CD4-positive, alpha-beta T cell (primary cell): Measurements from ENCODE around the gene DOK1. TPM values are rescaled to one million over a fixed set of nuclear protein-coding genes. Genes with fewer than 3 reads are reported as not detected.

ENCODE experiments used
- ATAC-seq: fragments of 200-7000 bp; cut with Tn5 transposase; one replicate; pipeline ENCODE4 v1.10.0; 2022; ENCODE audit warnings: mild to moderate bottlenecking; ENCODE audit not compliant: poor library complexity
- CTCF ChIA-PET: fragments of 350-600 bp; sonication (Branson Sonifier 250); formaldehyde crosslinking; loops from one replicate; lab custom pipeline; 2021; ENCODE audit warnings: antibody characterized with exemption, inconsistent platforms; lab: Charles Lee
- POLR2A ChIA-PET: fragments of 350-600 bp; sonication (Branson Sonifier 250); formaldehyde crosslinking; loops from one replicate; lab custom pipeline; 2021; ENCODE audit warnings: antibody characterized with exemption, inconsistent platforms; lab: Charles Lee
- DNase-seq, 14 experiments: peaks; one replicate each; pipeline ENCODE4 v3.0.0-alpha.2; 2013 to 2020; ENCODE audit warnings: mixed read lengths in 2 of 14
- H3K27ac ChIP-seq, 2 donors: one replicate each; pipeline versions ENCODE4 v1.5.1 to v1.7.0; 2013; ENCODE audit warnings: low read length in 2 of 2, low read depth in 1 of 2, mild to moderate bottlenecking in 1 of 2
- H3K27me3 ChIP-seq, 2 experiments: 1 replicate in 1 of 2; 2 replicates in 1 of 2; pipeline versions ENCODE4 v1.6.1 to v1.7.0; 2013; ENCODE audit warnings: low read length in 2 of 2, control low read depth in 1 of 2, mild to moderate bottlenecking in 1 of 2, moderate library complexity in 1 of 2; ENCODE audit not compliant: insufficient read depth in 2 of 2, control insufficient read depth in 1 of 2
- H3K36me3 ChIP-seq: one replicate; pipeline ENCODE4 v1.6.1; 2013; ENCODE audit warnings: low read length, control low read depth; ENCODE audit not compliant: insufficient read depth
- H3K4me1 ChIP-seq: one replicate; pipeline ENCODE4 v1.6.1; 2013; ENCODE audit warnings: low read length, control low read depth; ENCODE audit not compliant: insufficient read depth
- H3K4me3 ChIP-seq: one replicate; pipeline ENCODE4 v1.5.1; 2013; ENCODE audit warnings: mild to moderate bottlenecking, low read length, moderate library complexity
- H3K9me3 ChIP-seq, 2 experiments: 1 replicate in 1 of 2; 2 replicates in 1 of 2; pipeline versions ENCODE4 v1.6.1 to v1.7.0; 2013; ENCODE audit warnings: low read length in 2 of 2, mild to moderate bottlenecking in 2 of 2, control low read depth in 1 of 2, moderate library complexity in 1 of 2; ENCODE audit not compliant: control insufficient read depth in 1 of 2, insufficient read depth in 1 of 2
- H3K27ac Mint-ChIP-seq: one replicate; pipeline ENCODE4 v1.8.0; 2020; ENCODE audit warnings: mixed read lengths
- H3K27me3 Mint-ChIP-seq: one replicate; pipeline ENCODE4 v1.8.0; 2021; ENCODE audit warnings: mixed read lengths
- H3K36me3 Mint-ChIP-seq: one replicate; pipeline ENCODE4 v1.8.0; 2021; ENCODE audit warnings: low read depth, mixed read lengths
- H3K4me1 Mint-ChIP-seq: one replicate; pipeline ENCODE4 v1.8.0; 2021; ENCODE audit warnings: low read depth, mixed read lengths
- H3K4me3 Mint-ChIP-seq: one replicate; pipeline ENCODE4 v1.8.0; 2020; ENCODE audit warnings: mild to moderate bottlenecking, mixed read lengths
- H3K9me3 Mint-ChIP-seq: one replicate; pipeline ENCODE4 v1.8.0; 2020; ENCODE audit warnings: mixed read lengths
- CTCF ChIP-seq: fragments of 200-600 bp; IDR thresholded peaks from one replicate; pipeline ENCODE4 v1.8.0; 2022; ENCODE audit warnings: antibody characterized with exemption, mild to moderate bottlenecking
- intact Hi-C, 2 experiments: fragments of 100-400 bp; cut with DNase I in 1 of 2; cut with micrococcal nuclease in 1 of 2; formaldehyde crosslinking; loops; one replicate each; pipeline versions ENCODE4 v1.15.1 to v1.9.0; 2023 to 2025; cut with DNase I, micrococcal nuclease
- total RNA-seq, 174 experiments: library from RNA in 2 of 174; stranded (reverse) in 2 of 174; gene quantifications; one replicate each; pipeline ENCODE4 v1.2.3 and lab custom pipeline; 2021 to 2026

The DOK1 gene
- total RNA-seq, 2 experiments from 2014 or later: 3.4 to 6.0 TPM

DNA sequence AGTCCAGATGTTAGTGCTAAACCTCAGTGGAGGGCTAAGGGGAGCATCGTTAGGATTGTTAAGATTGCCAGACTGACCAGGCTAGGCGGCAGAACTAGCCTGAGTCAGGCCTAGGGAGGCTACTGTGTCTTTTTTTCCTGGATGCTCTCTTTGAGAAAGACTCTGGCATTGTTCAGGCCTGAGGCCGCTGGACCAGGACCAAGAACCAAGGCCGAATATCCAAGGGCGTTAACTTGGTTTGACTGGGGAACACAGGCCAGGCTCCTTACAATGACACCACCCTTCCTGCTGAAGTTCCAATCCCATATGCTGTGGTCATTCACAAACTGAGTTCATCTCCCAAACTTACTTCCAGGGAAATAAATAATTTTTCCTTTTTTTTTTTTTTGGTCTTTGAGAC lies 14.2 kb upstream of the DOK1 start:
- no peaks in the 10 kb centered on the region for H3K9me3 Mint-ChIP-seq
- intact Hi-C loops: no loop called here
- peaks cover 57% of the 10 kb centered on the region for H3K27me3 Mint-ChIP-seq
- no peaks in the 10 kb centered on the region for H3K4me1 Mint-ChIP-seq
- no peak for TF ChIP-seq CTCF
- H3K4me3 Mint-ChIP-seq: no peak overlapping the region
- no peak overlapping the region for H3K4me3 ChIP-seq
- no peak overlapping the region for H3K27ac ChIP-seq
- ChIA-PET POLR2A (no interaction called here), CTCF (no interaction called here)
- H3K9me3 ChIP-seq: no peaks in the 10 kb centered on the region
- no peaks in the 10 kb centered on the region for H3K36me3 ChIP-seq
- no peak for ATAC-seq
- H3K36me3 Mint-ChIP-seq: no peaks in the 10 kb centered on the region
- no peak for DNase-seq
- H3K4me1 ChIP-seq: no peaks in the 10 kb centered on the region
- H3K27ac Mint-ChIP-seq: no peak overlapping the region
- H3K27me3 ChIP-seq: peaks cover 14 to 22% of the 10 kb centered on the region in 2 experiments

DNA sequence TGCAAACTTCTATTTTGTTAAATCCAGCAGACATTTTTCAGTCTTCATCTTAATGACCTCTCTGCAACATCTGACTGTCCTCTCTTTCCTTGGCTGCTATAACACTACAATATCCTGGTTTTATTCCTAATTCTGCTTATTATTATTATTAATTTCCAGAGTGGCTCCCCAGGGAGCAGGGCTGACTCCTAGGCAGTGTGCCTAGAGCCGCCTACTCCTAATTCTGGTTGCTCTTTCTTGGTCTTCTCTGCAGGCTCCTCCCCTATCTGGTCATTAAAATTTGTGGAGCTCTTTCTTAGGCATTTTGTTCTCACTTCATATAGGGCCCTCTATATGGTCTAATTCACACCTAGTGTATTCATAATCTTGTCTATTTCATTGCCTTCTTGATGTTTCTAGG lies 11.5 kb upstream of the DOK1 start:
- DNase-seq: no peak
- intact Hi-C loops: no loop called here
- Mint-ChIP-seq H3K36me3 (no peaks in the 10 kb centered on the region), H3K4me1 (peaks cover under 1% of the 10 kb centered on the region), H3K27me3 (peaks cover 73% of the 10 kb centered on the region), H3K9me3 (no peaks in the 10 kb centered on the region), H3K4me3 (no peak overlapping the region), H3K27ac (no peak overlapping the region)
- H3K27me3 ChIP-seq: peaks cover 23 to 30% of the 10 kb centered on the region in 2 experiments
- H3K27ac ChIP-seq: no peak overlapping the region
- H3K4me1 ChIP-seq: no peaks in the 10 kb centered on the region
- H3K36me3 ChIP-seq: no peaks in the 10 kb centered on the region
- no peak overlapping the region for H3K4me3 ChIP-seq
- no peaks in the 10 kb centered on the region for H3K9me3 ChIP-seq
- POLR2A ChIA-PET: no interaction called here
- TF ChIP-seq CTCF: no peak
- CTCF ChIA-PET: no interaction called here
- ATAC-seq: no peak

GRCh38 chr2:74544634-74545033 lies 9.9 kb upstream of the DOK1 start:
- intact Hi-C loops: no loop called here
- peak; percentile 21 for TF ChIP-seq CTCF
- POLR2A ChIA-PET: no interaction called here
- Histone ChIP-seq H3K4me3 (no peak overlapping the region), H3K9me3 (peaks cover 0 to 7% of the 10 kb centered on the region in 2 experiments), H3K4me1 (peaks cover 14% of the 10 kb centered on the region), H3K27me3 (peaks cover 28 to 35% of the 10 kb centered on the region in 2 experiments), H3K36me3 (no peaks in the 10 kb centered on the region), H3K27ac (no peak overlapping the region)
- H3K27me3 Mint-ChIP-seq: peaks cover 69% of the 10 kb centered on the region
- ATAC-seq: no peak
- no peak overlapping the region for H3K27ac Mint-ChIP-seq
- DNase-seq: peak in 4 of 14 experiments; percentile 21 to 41 (median 34)
- H3K4me3 Mint-ChIP-seq: no peak overlapping the region
- H3K36me3 Mint-ChIP-seq: no peaks in the 10 kb centered on the region
- H3K9me3 Mint-ChIP-seq: no peaks in the 10 kb centered on the region
- CTCF ChIA-PET: interaction anchor here (0.9 kb wide), 1 partner anchor 61 kb away, joined by 4 read pairs; the partner anchor contains the start of genes CCDC142 and TTC31
- H3K4me1 Mint-ChIP-seq: peaks cover 6% of the 10 kb centered on the region
